Upper lobe of left lung (tissue), 4 donors: Measurements from ENCODE around the gene RPS14.

Experiments used
- EP300 ChIP-seq, 4 donors: sonication (generic); formaldehyde crosslinking; IDR thresholded peaks; one replicate each; pipeline ENCODE4 v1.5.1; 2017; ENCODE audit warnings: antibody characterized with exemption in 4 of 4, control low read depth in 2 of 4
- POLR2A ChIP-seq, 4 donors: fragments of 450-650 bp; IDR thresholded peaks; one replicate each; pipeline ENCODE4 v1.5.1; 2016 to 2017; ENCODE audit warnings: antibody characterized with exemption in 4 of 4, mild to moderate bottlenecking in 2 of 4
- POLR2AphosphoS5 ChIP-seq, 2 donors: sonication (generic); formaldehyde crosslinking; IDR thresholded peaks; one replicate each; pipeline ENCODE4 v1.5.1; 2017; ENCODE audit warnings: antibody characterized with exemption in 2 of 2
- TF ChIP-seq, protein P1 (sequence below), 6 experiments: fragments of 450-650 bp in 4 of 6; fragments of 200-600 bp in 2 of 6; sonication (generic) in 2 of 6; IDR thresholded peaks; one replicate each; pipeline ENCODE4 v1.5.1; 2016 to 2019; ENCODE audit warnings: antibody characterized with exemption in 6 of 6

- no peak for TF ChIP-seq POLR2A (IDR thresholded peaks at IDR 0.05)
- TF ChIP-seq, protein P1, sequence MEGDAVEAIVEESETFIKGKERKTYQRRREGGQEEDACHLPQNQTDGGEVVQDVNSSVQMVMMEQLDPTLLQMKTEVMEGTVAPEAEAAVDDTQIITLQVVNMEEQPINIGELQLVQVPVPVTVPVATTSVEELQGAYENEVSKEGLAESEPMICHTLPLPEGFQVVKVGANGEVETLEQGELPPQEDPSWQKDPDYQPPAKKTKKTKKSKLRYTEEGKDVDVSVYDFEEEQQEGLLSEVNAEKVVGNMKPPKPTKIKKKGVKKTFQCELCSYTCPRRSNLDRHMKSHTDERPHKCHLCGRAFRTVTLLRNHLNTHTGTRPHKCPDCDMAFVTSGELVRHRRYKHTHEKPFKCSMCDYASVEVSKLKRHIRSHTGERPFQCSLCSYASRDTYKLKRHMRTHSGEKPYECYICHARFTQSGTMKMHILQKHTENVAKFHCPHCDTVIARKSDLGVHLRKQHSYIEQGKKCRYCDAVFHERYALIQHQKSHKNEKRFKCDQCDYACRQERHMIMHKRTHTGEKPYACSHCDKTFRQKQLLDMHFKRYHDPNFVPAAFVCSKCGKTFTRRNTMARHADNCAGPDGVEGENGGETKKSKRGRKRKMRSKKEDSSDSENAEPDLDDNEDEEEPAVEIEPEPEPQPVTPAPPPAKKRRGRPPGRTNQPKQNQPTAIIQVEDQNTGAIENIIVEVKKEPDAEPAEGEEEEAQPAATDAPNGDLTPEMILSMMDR (IDR thresholded peaks at IDR 0.05): no peak
- no peak for TF ChIP-seq EP300 (IDR thresholded peaks at IDR 0.05)
- peak in 1 of 2 donors; percentile 55 for TF ChIP-seq POLR2AphosphoS5 (IDR thresholded peaks at IDR 0.05)
Measured at GRCh38 chr5:150464554-150465012, 15.0 kb upstream of the RPS14 start.
